Parathyroid adenoma (tissue), 2 donors: Measurements from ENCODE around the gene HECTD3.
A peak's percentile ranks its signal among the peaks of the same experiment; 100 is the strongest.

Source experiments
- H2AFZ ChIP-seq: fragments of 300-600 bp; sonication (generic); one replicate; pipeline ENCODE4 v1.7.0; 2017; ENCODE audit warnings: antibody characterized with exemption, mild to moderate bottlenecking
- H3K27ac ChIP-seq: fragments of 300-600 bp; sonication (generic); one replicate; pipeline ENCODE4 v1.7.0; 2017
- H3K27me3 ChIP-seq: fragments of 300-600 bp; sonication (generic); one replicate; pipeline ENCODE4 v1.7.0; 2017; ENCODE audit warnings: low read length; ENCODE audit not compliant: control insufficient read depth, insufficient read depth
- H3K36me3 ChIP-seq: fragments of 300-600 bp; sonication (generic); one replicate; pipeline ENCODE4 v1.7.0; 2017; ENCODE audit warnings: low read length; ENCODE audit not compliant: control insufficient read depth, insufficient read depth
- H3K4me1 ChIP-seq: fragments of 300-600 bp; sonication (generic); one replicate; pipeline ENCODE4 v1.7.0; 2017; ENCODE audit warnings: control low read depth
- H3K4me2 ChIP-seq: fragments of 300-600 bp; sonication (generic); one replicate; pipeline ENCODE4 v1.7.0; 2017; ENCODE audit warnings: low read length
- H3K4me3 ChIP-seq: fragments of 300-600 bp; sonication (generic); one replicate; pipeline ENCODE4 v1.7.0; 2017; ENCODE audit warnings: low read depth, low read length
- H3K79me2 ChIP-seq: fragments of 300-600 bp; sonication (generic); one replicate; pipeline ENCODE4 v1.7.0; 2017; ENCODE audit warnings: control low read depth
- H3K9ac ChIP-seq: fragments of 300-600 bp; sonication (generic); one replicate; pipeline ENCODE4 v1.7.0; 2017; ENCODE audit warnings: mild to moderate bottlenecking
- H3K9me3 ChIP-seq: fragments of 300-600 bp; sonication (generic); one replicate; pipeline ENCODE4 v1.7.0; 2017; ENCODE audit warnings: low read length; ENCODE audit not compliant: control insufficient read depth
- TF ChIP-seq, protein P1 (sequence below): fragments of 300-600 bp; sonication (generic); IDR thresholded peaks from one replicate; pipeline ENCODE4 v1.7.0; 2017; ENCODE audit warnings: antibody characterized with exemption, mild to moderate bottlenecking
- donor health status: primary hyperparathyroidism.

HECTD3 gene

DNA sequence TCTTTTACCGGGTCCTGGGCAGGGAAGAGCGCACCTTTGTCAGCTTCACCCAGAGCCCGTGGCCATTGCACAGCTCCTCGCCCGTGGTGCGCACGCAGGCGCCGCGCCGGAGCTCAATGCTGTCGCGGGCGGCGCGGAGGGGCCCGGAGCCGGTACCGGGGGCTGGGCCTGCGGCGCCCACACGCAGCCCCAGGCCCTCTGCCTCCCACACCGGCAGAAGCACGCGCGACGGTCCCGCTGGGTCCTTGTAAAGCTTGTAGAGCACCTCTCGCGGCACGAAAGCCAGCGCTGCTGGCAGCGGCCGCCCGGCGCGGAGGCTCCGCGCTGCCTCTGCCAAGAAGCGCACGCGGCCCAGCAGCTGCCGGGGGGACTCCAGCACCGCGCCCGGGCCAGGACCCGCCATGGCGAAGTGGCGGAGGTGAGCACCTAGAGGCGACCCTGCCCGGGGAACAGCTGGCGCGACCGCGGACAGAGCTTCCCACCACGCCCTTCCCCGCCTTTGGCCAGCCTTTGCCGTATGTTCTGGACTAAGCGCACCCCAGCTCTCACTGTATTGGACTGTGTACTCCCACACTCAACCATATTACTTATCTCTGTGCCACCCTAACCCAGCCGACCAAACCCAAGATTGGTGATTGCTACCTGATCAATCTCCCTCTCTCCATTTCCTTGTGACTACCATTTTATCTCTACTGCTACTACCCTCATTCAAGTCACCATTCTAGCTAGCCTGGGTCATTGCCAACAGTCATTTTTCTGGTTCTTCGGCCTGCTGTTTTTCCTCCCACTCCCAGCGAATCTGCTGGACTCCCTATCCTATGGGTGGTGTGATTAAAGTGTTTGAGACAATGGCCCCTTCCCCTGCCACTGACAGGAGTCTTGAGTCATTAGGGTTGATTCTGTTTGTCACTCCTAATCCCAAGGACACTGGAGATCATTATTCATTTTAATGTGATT, at the start of gene HECTD3:
HECTD3 (minus strand) TSS at position 470 of the 957 bp plus-strand sequence; CDS start at position 403, 67 bp downstream.
- H3K9ac ChIP-seq, result no peak within 1 kb of the TSS
- TF ChIP-seq, protein P1, sequence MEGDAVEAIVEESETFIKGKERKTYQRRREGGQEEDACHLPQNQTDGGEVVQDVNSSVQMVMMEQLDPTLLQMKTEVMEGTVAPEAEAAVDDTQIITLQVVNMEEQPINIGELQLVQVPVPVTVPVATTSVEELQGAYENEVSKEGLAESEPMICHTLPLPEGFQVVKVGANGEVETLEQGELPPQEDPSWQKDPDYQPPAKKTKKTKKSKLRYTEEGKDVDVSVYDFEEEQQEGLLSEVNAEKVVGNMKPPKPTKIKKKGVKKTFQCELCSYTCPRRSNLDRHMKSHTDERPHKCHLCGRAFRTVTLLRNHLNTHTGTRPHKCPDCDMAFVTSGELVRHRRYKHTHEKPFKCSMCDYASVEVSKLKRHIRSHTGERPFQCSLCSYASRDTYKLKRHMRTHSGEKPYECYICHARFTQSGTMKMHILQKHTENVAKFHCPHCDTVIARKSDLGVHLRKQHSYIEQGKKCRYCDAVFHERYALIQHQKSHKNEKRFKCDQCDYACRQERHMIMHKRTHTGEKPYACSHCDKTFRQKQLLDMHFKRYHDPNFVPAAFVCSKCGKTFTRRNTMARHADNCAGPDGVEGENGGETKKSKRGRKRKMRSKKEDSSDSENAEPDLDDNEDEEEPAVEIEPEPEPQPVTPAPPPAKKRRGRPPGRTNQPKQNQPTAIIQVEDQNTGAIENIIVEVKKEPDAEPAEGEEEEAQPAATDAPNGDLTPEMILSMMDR, result no peak
- peak within 1 kb of the TSS; percentile 90 for H2AFZ ChIP-seq
- H3K27me3 ChIP-seq, result no peaks in the 10 kb centered on the region
- peak within 1 kb of the TSS; percentile 87 for H3K4me3 ChIP-seq
- H3K9me3 ChIP-seq, result no peaks in the 10 kb centered on the region
- no peaks in the 10 kb centered on the region for H3K79me2 ChIP-seq
- no peaks in the 10 kb centered on the region for H3K36me3 ChIP-seq
- peak within 1 kb of the TSS; percentile 99 for H3K4me2 ChIP-seq
- peaks cover 4% of the 10 kb centered on the region for H3K4me1 ChIP-seq
- peak within 1 kb of the TSS; percentile 55 for H3K27ac ChIP-seq

DNA sequence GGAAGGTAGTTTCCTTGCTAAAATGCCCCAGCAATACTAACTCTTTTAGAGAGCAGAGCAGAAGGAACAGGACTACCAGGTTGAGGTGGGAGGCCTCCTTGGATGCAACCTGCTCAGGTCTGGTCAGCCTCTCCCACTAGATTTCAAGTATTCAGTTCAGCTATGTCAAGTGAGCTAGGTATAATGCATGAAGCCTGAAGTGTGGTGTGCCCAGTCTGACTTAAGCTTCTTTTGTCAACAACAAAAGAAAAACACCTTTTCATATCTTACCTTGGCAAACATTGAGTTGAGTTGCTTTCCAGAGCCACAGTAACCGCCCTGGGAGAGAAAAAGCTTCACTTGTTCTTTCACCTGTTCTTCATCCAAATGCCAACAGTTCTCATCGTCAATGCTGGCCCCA, 48.7 kb upstream of the HECTD3 start:
- no peaks in the 10 kb centered on the region for H3K4me1 ChIP-seq
- no peak overlapping the region for H3K4me2 ChIP-seq
- no peak overlapping the region for H2AFZ ChIP-seq
- TF ChIP-seq, protein P1, result no peak
- no peaks in the 10 kb centered on the region for H3K9me3 ChIP-seq
- H3K27ac ChIP-seq, result no peak overlapping the region
- no peak overlapping the region for H3K9ac ChIP-seq
- no peaks in the 10 kb centered on the region for H3K36me3 ChIP-seq
- no peaks in the 10 kb centered on the region for H3K27me3 ChIP-seq
- no peaks in the 10 kb centered on the region for H3K79me2 ChIP-seq
- H3K4me3 ChIP-seq, result no peak overlapping the region

DNA sequence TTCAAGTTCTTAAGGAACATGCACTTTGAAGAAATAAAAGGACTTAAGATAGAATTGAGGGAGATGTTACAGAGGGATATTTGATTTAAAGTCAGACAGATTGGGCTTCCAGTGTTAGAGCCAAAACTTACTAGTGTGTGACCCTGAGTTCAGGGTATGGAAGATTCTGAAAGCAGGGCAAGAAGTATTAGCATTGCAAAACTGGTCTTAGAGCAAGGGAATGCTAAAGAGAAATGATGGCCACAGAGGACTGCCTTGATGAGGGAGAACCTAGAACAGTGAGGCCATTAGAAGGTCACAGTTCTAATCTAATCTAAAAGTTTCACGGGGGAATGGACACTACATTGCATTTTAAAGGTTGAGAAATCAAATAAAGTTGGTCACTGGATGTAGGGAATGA, 46.4 kb upstream of the HECTD3 start:
- H3K27me3 ChIP-seq, result no peaks in the 10 kb centered on the region
- no peaks in the 10 kb centered on the region for H3K9me3 ChIP-seq
- H3K9ac ChIP-seq, result no peak overlapping the region
- H3K27ac ChIP-seq, result no peak overlapping the region
- no peaks in the 10 kb centered on the region for H3K79me2 ChIP-seq
- TF ChIP-seq, protein P1, result no peak
- H3K36me3 ChIP-seq, result no peaks in the 10 kb centered on the region
- no peaks in the 10 kb centered on the region for H3K4me1 ChIP-seq
- no peak overlapping the region for H3K4me2 ChIP-seq
- no peak overlapping the region for H3K4me3 ChIP-seq
- no peak overlapping the region for H2AFZ ChIP-seq

DNA sequence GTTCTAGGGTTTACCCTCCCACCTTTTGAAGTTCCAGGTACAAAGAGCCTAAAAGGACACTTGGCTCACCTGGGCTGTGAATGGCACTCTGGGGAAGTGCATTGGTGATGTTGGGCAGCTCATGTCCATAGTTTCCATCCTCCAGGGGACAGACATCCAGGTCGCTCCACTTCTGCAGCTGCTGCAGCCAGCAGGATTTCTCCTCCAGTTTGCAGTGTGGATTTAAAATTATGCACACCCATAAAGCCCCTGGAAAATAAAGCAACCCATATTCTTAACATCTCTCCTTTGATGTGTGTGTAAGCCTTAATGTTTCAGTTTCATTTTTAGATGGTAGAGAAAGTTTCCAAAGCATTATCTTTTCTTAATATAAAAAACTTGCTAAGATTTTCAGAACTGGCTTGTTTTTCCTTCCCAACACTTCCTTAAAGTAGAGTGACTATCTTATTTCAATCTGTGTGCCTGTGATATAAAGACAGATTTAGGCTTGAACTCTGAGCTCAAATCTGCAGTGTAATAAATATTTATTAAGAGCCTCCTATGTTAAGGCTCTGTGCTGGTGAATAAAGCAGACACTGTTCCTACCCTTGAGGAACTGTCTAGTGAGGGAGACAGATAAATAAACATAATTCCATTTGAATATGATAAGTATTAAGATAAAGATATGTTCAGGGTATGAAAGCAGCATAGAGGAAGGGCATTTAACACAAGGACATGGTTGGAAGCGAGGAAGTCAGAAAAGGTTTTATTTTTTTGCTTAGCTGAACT, 40.1 kb upstream of the HECTD3 start:
- no peaks in the 10 kb centered on the region for H3K4me1 ChIP-seq
- H3K9ac ChIP-seq, result no peak overlapping the region
- H2AFZ ChIP-seq, result no peak overlapping the region
- no peaks in the 10 kb centered on the region for H3K9me3 ChIP-seq
- TF ChIP-seq, protein P1, result no peak
- no peak overlapping the region for H3K4me3 ChIP-seq
- no peaks in the 10 kb centered on the region for H3K79me2 ChIP-seq
- H3K4me2 ChIP-seq, result no peak overlapping the region
- H3K36me3 ChIP-seq, result no peaks in the 10 kb centered on the region
- H3K27me3 ChIP-seq, result no peaks in the 10 kb centered on the region
- H3K27ac ChIP-seq, result no peak overlapping the region
